ENCODE measurements around the gene PDE6D.

The PDE6D gene

DNA sequence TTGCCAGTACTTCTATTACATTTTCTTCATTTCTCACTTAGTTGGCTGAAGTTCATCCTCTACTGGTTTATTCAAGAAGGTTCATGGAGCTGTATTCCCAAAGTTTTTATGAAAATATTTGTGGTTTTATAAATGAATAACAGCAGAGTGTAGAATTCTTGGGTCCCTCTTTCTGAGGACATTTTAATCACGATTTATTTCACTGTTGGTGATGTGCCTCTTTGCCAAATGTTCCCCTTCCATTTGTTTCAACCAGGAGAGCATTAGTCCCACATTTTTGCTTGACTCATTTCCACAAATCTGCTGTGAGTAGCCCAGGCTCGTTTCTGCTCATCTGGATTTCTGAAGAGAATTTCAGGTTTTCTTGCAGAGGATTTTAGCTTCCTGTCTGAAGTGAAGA, 25.9 kb upstream of the PDE6D start:
- TF ChIP-seq, protein P1, sequence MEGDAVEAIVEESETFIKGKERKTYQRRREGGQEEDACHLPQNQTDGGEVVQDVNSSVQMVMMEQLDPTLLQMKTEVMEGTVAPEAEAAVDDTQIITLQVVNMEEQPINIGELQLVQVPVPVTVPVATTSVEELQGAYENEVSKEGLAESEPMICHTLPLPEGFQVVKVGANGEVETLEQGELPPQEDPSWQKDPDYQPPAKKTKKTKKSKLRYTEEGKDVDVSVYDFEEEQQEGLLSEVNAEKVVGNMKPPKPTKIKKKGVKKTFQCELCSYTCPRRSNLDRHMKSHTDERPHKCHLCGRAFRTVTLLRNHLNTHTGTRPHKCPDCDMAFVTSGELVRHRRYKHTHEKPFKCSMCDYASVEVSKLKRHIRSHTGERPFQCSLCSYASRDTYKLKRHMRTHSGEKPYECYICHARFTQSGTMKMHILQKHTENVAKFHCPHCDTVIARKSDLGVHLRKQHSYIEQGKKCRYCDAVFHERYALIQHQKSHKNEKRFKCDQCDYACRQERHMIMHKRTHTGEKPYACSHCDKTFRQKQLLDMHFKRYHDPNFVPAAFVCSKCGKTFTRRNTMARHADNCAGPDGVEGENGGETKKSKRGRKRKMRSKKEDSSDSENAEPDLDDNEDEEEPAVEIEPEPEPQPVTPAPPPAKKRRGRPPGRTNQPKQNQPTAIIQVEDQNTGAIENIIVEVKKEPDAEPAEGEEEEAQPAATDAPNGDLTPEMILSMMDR (IDR thresholded peaks at IDR 0.05; ENCODE audit: low read depth, low read length), result no peak
- no peak for DNase-seq (ENCODE audit: low read depth in 2 of 2)
- H3K4me3 ChIP-seq (replicated peaks in 1 of 2; ENCODE audit: low read depth in 2 of 2, low read length in 2 of 2), result no peak overlapping the region

DNA sequence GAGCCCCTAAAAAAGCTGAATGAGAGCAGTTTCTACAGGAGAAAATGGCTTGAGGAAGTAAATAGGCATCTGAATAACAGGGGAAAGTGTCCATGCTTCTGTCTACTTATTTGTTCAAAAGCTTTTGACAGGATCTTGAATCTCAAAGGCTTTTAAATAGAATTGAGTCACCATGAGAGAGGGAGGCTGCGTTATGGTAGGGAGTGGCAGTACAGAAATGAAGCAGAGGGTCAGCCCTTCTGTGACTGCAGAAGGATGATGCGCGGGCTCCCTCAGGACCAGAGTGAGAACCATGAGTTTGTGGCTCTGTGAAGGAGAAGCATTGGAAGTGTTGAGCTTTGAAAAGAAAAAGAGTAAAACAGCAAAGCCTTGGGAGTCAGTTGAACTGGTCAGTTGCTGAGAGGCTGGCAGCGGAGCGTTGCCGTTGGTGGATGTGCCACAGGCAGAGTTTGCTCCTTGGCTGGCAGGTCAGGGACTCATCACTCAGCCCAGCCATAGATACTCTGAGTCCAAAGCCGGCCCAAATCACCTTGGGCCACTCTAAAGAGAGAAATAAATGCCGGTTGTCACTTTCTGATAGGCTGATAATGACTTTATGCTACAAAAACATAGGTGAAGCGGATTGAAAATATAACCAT, 22.5 kb upstream of the PDE6D start:
- TF ChIP-seq, protein P1 (IDR thresholded peaks at IDR 0.05; ENCODE audit: low read depth, low read length), result no peak
- no peak overlapping the region for H3K4me3 ChIP-seq (replicated peaks in 1 of 2; ENCODE audit: low read depth in 2 of 2, low read length in 2 of 2)
- no peak for DNase-seq (ENCODE audit: low read depth in 2 of 2)

DNA sequence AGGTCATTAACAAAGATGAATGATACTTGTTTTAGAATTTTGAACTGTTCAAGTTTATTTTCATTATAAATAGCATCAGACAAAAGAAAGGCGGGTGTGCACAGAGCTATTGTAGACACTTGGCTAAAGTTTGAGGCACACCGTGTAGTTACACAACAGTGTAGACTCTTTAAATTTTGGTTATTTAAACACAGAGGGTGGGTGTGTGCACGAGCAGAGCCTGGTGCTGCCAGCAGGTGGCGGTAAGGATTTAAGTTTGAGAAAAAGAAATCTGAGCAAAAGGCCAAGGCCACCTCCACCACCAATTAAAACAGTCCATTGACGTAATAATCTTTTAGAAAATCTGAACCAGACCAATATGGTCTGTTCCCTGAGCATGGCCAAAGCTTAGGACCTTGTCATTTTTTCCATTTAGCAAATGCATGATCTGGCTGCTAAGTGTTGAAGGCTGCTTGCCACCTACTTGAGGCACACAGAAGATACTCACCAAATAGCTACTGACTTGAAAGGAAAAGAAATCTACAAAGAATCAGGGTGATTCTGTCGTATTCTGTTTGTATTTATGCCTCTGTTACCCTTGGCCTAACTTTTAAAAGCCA, 19.5 kb upstream of the PDE6D start:
- TF ChIP-seq, protein P1 (IDR thresholded peaks at IDR 0.05; ENCODE audit: low read depth, low read length), result peak; percentile 71
- peak; percentile 45 to 65 for DNase-seq (ENCODE audit: low read depth in 2 of 2)
- no peak overlapping the region for H3K4me3 ChIP-seq (replicated peaks in 1 of 2; ENCODE audit: low read depth in 2 of 2, low read length in 2 of 2)

DNA sequence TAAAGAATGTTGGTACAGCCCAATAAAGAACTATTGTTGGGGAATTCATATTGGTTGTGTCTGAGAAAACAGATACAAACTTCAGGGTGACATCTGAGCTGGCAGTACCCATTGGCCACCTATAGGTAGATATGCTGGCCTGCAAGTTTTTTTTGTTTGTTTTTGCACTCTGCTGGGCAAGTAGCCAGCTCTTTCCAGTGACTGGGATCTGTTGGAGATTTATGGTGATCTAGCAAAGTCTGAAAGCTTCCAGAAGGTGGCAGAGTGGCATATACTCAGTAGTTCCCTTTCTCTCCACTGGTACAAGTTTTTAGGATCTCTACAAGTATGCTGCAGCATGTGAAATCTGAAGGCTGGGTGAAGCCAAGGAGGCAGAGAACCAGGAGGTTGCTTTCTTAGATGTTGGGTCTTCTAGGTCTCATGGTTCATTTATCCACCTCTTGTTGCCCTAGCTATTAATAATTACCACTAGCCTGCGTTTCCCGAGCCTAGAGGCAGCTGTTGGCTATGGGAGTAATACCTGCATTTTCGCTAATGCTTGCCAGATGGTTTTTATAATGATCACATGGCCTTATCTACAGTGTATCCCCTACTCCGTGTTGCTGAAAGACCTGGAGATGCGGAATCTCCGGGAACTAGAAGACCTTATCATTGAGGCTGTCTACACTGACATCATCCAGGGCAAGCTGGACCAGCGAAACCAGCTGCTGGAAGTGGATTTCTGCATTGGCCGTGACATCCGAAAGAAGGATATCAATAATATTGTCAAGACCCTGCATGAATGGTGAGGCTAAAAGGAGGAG, 14.6 kb upstream of the PDE6D start:
- TF ChIP-seq, protein P1 (IDR thresholded peaks at IDR 0.05; ENCODE audit: low read depth, low read length), result peak; percentile 35
- H3K4me3 ChIP-seq (replicated peaks in 1 of 2; ENCODE audit: low read depth in 2 of 2, low read length in 2 of 2), result no peak overlapping the region
- peak; percentile 73 to 77 for DNase-seq (ENCODE audit: low read depth in 2 of 2)

DNA sequence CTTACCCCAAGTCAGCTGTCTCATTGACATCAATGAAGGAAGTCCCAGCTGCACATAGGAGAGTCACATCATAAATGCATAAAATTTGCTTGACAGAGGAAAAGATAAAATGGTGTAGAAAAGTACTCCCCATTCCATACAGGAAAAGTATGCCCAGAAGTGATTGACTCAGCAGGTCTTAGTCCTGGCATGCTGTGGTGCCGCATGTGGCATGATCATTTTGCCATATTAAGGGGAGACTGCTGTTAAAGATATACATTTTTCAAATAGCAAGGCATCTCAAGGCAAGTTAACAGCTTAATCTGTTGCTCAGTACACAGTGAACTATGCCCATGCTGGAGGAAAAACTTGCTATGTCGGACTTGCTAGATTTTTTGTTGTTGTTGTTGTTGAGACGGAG, 13.3 kb upstream of the PDE6D start:
- no peak overlapping the region for H3K4me3 ChIP-seq (replicated peaks in 1 of 2; ENCODE audit: low read depth in 2 of 2, low read length in 2 of 2)
- TF ChIP-seq, protein P1 (IDR thresholded peaks at IDR 0.05; ENCODE audit: low read depth, low read length), result no peak
- no peak for DNase-seq (ENCODE audit: low read depth in 2 of 2)

DNA sequence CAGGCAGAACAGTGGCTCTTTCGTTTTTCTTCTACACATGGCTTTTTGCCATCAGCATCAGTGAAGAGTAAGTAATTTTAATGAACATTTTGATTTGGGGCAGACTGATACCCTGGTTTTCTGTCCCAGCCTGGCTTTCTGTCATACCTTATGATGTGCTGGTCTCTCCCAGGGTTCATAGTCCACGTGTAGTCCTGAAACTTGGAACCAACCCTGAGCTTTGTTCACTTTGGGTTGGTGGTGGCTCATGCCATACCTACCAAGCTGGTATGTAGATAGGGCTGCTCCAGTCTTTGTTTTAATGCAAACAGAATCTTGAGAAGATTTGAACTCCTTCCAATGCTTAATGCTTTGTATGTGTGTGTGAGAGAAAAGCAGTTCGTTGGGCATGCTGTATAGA, 10.0 kb upstream of the PDE6D start:
- DNase-seq (ENCODE audit: low read depth in 2 of 2), result no peak
- no peak overlapping the region for H3K4me3 ChIP-seq (replicated peaks in 1 of 2; ENCODE audit: low read depth in 2 of 2, low read length in 2 of 2)
- TF ChIP-seq, protein P1 (IDR thresholded peaks at IDR 0.05; ENCODE audit: low read depth, low read length), result no peak

Data from cardiac fibroblast (primary cell).